Left renal pelvis (tissue), 4 donors: ENCODE data around the gene TESMIN. TPM values are rescaled to one million over a fixed set of nuclear protein-coding genes. Genes with fewer than 3 reads are reported as not detected.

Experiments used
- DNase-seq, 4 donors: peaks; one replicate each; pipeline ENCODE4 v3.0.0-alpha.2; 2013; ENCODE audit warnings: low read depth in 4 of 4, low spot score in 3 of 4
- polyA plus RNA-seq, 4 donors: library from polyadenylated mRNA; unstranded; fragments of 120-200 nt; gene quantifications; one replicate each; pipeline ENCODE4 v1.2.1, GENCODE V29; 2013; ENCODE audit not compliant: insufficient read length in 4 of 4

The TESMIN gene
- polyA plus RNA-seq, 4 donors, result 1.1 to 22.0 (median 17.1) TPM

DNA sequence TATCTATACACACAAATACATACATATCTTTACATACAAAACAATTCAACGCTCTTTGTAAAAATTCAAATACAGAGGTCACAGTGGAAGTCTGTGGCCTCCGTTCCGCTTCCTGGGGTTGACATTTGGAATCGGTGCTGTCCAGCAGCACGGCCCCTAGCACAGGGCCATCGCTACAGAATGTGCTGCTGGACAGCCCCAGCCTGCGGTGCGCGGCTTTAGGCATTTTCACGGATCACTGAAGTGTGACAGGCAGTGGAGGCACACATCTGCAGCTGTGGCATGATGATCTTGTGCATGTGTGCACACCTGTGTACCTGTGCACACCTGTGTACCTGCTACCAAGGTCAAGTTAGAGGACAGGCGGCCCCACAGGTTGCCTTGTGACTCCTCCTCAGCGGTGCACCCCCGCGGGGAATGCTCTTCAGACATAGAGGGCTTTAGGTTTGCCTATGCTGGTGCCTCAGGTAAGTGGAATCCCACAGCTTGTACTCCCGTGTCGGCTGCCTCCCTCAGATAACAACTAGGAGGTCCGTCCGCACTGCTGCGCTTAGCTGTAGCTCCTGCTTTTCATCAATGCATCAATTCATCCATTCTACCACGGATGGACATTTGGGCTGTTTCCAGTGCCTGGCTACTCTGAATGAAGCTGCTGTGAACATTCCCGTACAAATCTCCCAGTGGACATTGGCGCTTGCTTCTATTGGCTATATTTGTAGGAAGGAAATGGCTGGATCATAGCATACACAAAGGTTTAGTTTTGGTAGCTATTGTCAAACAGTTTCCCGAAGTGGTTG lies 37.1 kb downstream of the TESMIN start:
- peak in 3 of 4 donors; percentile 20 to 37 (median 23) for DNase-seq

DNA sequence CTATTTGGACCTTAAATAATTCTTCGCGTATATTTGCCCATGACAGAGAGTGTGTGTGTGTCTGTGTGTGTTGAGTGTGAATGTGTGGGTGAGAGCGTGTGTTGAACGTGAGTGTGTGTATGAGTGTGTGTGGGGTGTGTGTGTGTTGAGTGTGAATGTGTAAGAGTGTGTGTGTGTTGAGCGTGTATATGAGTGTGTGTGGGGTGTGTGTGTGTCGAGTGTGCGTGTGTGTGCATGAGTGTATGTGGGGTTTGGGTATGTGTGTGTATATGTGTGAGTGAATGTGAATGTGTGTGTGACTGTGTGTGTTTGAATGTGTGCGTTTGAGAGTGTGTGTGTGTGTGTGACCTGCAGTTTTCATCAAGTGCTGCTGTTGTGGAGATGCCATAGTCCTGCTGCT lies 40.2 kb downstream of the TESMIN start:
- DNase-seq, result no peak

DNA sequence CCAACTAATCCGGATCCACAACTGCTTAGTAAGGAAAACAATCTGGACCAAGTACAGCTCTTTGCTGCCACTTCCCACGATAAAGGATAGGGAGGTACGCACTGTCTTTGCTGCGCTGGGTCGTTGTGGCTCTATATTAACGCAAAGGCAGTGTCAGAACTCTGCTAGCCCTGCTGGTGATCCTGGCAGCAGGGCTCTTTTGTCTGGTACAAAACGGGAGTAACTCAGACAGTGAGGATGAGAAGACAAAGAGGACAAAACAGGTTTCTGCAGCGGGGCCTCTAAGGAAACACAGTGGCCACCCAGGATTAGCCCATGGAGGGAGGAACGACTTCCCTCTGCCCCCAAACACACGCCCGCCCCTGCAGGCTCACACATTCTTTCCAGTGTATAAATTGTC lies 40.9 kb downstream of the TESMIN start:
- DNase-seq, result no peak

DNA sequence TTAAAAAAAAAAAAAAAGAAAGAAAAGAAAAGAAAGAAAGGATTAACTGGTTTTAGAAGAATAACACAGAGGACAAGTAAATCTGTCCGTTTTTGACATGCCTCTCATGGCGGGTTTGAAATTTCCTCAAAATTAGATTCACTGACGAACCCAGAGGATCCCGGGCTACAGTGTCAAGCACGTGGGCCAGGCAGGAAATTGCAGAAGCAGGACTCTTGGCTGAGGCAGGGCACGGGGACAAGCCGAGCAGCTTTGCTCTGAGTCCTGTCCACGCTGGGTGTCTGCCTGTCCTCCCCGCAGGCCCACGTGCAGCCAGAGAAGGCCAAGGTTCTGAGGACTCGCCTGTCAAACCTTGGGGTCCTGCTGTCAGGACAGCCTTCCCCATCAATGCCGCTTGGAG lies 42.3 kb downstream of the TESMIN start:
- no peak for DNase-seq

DNA sequence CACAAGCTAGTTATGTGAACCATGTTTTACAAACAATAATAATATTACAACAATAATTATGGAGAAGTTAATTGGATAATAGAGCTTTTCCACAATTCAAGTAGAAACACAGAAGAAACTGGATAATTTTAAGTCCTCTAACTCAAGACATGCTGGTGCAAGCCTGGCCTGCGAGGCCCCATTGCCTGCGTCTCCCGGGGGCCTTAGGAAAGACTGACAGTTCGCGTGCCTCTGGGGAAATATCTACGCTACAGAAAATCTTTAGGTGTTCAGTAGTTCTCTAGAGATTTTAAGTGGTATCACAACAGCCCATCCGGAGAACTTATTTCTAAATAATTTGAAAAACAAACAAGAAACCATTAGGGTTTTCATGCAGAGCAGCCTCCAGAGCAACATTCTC lies 43.8 kb downstream of the TESMIN start:
- no peak for DNase-seq

DNA sequence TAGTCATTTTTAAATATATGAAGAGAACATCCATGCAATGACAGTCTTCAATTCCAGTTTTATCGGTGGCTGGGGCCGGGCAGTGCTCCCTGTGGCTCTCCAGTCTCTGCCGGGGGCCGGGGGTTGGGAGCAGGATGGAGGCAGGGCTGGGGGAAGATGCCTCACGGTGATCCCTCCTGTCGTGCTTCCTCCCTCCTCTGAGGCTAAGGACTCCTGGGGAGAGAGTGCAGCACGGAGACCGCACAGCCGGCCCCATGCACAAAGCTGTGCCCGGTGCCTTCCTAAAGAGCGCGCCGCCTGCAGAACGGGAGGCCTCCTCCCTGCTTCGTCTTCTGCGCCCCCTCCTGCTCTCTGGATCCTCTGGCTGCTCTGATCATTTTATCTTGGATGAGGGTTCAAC lies 46.4 kb downstream of the TESMIN start:
- no peak for DNase-seq

DNA sequence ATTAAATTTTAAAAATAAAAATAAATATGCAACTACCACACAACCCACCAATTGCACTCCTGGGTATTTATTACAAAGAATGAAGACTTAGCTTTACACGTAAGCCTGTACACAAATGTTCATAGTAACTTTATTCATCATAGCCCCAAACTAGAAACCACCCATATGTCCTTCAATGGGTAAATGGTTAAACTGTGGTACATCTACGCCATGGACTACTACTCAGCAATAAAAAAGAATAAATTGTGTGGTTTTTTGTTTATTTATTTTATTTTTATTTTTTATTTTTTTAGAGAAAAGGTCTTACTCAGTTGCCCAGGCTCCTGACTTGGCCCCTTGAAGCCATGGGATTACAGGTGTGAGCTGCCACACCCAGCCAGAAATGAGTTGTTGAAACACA lies 52.3 kb downstream of the TESMIN start:
- no peak for DNase-seq

DNA sequence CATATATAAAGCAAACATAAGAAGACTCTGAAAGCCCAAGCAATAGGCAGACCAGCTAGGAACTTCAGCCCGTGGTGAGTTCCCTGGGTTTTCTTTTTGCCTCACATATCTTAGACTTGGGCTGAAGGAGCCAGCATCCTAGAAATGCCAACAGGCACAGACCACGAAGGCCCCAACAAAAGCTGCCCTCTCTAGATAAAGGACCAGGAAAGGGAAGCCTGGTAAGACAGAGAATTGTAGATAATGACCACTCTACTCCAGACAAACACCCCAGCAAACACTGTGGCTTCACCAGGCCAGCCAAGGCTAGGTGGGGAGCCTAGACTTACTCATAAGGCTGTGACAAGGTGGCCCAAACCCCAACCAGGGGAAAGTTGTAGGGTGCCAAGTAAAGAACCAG lies 55.8 kb downstream of the TESMIN start:
- DNase-seq, result no peak

DNA sequence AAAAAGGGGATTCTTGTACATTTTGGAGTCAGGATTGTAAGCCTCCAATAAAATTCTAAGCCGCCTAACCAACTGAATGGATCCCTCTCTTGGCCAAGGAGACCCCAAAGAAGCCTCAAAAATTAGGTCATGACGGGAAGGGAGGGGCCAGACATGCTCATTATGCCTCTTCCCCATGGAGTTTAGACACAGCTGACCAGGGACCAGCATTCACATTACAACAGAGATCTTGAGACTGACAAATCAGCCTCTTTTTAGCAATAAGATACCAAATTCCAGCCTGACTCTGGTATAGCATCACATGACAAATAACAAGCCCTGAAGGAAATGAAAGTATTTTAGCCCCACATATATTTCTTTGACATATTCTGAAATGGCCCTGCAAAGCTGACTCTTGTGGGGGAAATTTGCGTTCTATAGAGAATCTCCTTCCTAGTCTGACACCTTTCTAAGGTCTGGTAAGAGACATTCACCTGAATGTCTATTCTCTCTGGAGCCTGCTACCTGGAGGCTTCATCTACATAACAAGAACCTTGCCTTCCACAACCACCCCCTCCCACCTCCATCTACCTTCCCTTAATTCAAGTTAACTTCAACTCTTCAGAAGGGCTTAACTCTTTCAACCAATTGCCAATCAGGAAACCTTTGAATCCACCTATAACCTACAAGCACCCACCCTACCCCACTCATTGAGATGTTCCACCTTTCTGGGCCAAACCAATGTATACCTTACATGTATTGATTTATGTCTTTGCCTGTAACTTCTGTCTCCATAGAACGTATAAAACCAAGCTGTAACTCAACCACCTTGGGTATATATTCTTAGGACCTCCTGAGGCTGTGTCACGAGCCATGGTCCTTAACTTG lies 56.7 kb downstream of the TESMIN start:
- DNase-seq, result no peak

DNA sequence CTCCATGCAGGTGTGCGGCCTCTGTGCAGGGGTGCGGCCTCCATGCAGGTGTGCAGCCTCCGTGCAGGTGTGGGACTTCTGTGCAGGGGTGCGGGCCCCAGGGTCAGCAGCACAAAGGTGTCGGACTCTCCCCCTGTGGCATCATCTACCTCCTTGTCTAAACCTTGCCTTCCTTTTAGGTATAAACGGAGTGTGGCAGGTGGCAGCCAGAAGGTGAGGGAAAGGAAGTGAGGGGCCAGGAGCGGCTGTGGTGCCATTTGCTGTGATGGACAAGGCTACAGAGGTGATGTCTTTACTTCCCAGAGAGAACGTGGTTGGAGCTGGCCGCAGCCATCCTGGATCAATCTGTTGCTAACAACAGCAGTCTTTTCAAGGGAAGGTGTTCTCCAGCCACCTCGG lies 57.8 kb downstream of the TESMIN start:
- no peak for DNase-seq

DNA sequence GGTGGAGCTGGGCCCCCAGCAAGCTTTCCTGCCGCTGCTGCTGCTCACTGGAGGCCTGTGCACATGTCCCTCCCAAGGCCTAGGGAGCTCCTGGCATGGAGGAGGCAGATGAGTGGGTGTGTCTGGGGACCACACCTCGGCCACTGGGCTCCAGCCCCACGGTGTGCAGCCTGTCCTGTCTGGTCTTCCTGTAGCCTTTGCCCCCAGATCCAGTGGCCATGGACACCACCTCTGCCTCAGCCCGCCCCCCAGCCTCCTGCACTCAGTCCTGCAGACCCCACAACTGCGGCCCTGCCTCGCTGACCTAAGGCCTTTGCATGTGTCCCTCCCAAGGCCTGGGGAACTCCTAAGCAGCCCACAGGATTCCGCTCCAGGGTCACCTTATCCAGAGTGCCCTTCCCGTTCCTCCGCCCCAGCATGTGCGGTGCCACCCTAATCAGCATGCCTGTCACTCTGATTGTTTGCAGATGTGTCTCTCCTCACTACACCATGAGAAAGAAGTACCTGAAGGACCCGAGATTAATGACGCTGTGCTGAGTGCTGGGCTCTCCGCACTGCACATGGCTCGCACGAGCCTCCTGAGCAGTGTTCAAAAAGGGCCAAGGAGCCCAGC lies 58.3 kb downstream of the TESMIN start:
- DNase-seq, result no peak

DNA sequence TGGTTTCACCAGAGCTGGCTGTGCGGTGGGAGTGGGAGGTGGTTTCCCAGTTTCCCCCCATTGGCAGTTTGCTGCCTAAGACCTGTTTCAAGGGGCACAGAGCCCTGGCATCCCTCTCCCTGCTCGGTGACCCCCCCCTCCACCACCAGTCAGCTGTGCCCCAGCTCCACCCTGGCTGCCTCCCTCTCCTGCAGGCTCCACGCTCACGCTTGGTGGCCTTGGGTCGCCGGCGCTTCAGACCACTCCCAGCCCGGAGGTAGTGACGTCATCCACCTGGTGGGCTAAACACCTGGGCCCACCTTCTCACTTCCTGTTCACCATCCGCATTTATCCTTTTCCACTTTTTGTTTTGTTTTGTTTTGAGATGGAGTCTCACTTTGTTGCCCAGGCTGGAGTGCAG lies 59.2 kb downstream of the TESMIN start:
- no peak for DNase-seq

DNA sequence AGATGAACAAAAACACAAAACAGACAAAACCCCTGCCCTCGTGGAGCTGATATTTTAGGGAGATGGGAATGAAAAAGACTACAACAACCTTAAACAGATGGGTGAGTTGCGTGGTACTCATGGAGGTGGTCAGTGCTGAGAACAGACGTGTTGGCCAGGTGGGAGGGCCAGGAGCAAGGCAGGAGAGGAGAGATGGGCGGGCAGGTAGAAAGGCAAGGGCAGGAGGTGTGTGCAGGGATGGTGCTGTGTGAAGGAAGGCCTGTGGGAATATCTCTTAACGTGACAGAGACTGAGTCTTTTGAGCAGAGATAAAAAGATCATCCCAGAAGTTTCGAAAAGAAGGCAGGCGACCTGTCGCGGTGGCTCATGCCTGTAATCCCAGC lies 59.9 kb downstream of the TESMIN start:
- no peak for DNase-seq

DNA sequence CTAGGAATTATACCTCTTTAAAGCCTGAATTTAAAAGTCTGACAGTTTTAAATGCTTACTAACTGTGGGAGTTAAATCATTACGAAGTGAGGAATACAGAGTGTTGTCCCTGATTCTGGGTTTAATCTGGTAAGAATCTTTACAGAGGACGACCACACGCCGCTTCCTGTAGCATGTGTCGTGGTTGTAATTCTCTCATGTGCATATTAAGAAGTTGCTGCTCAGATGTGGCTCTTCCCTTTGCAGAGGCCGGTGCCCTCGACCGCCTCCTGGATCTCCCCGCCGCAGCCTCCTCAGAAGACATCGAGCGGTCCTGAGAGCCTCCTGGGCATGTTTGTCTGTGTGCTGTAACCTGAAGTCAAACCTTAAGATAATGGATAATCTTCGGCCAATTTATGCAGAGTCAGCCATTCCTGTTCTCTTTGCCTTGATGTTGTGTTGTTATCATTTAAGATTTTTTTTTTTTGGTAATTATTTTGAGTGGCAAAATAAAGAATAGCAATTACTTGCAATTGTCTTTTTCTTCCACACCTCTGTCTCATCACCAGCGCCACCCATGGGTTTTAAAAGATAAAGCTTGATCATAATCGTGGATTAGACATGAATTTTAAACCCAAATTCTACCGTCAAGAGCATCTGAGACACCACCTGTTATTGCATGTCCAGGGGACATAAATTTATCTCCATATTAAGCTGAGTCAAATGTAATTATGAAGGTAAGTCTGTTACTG lies 60.5 kb downstream of the TESMIN start:
- DNase-seq, result no peak

DNA sequence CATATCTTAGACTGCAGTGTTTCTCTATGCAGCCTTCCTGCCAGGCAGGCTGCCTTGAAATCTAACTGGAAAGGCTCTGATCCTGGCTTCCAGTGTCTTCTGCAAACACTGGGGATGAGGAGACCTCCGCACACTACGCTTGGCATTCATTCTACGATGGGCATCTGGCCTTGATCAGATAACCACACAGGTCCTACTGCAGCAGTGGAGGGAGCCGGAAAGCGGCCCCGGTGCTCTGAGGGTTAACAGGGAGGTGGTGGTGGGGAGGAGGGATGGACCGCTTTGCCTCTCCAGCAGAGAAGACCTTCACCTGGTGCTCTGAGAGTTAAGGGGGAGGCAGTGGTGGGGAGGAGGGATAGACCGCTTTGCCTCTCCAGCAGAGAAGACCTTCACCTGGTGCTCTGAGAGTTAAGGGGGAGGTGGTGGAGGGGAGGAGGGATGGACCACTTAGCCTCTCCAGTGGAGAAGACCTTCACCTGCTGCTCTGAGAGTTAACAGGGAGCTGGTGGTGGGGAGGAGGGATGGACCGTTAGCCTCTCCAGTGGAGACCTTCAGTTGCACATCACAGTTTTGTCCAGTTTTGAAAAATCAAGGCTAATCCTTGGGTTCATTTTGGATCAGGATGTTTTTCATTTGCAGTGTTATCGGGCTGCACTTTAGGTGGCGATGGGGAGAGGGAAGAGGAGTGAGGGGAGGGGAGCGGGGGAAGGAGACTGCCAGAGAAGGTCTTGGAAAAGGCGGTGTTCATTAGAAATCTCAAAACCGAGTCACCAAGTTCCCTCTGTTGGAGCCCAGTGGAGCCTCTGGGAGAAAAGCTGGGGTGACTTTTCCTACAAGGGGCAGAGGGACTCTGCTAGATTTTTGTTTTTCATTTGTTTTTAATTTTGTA lies 61.3 kb downstream of the TESMIN start:
- no peak for DNase-seq

DNA sequence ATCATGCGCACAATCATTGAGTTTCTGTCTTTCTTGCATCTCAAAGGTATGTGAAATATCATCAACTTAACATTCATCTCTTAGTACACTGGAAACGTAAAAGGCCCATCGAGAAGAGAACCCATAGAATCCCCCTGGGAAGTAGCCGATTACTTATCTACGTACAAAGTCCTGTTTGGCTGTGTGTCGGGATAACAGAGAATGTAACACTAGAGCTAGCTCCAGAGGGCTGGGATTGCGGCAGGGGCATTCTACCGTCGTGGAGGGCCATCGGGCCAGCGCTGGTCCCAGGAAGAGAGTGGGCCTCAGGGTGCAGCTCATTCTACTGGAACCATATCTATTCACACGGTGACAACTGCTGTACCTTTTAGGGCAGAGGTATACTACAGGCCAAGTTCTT lies 62.4 kb downstream of the TESMIN start:
- no peak for DNase-seq

DNA sequence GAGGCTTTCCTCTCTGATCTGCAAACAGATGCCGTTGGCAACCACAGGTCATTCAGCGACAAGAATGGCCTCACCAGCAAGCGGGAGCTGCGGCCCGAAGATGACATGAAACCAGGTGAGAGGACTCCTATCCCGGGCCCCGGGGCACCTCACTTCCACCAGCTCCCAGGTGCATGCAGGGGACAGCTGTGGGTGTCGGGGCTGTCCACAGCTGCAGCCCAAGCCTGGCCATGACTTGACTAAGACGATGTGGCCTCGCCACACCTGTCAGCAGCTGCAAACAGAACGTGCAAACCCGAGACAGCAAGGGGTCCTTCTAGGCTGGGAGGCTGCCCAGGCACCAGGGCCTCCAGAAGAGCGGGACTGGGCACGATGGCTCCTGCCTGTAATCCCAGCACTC lies 63.3 kb downstream of the TESMIN start:
- DNase-seq, result no peak

DNA sequence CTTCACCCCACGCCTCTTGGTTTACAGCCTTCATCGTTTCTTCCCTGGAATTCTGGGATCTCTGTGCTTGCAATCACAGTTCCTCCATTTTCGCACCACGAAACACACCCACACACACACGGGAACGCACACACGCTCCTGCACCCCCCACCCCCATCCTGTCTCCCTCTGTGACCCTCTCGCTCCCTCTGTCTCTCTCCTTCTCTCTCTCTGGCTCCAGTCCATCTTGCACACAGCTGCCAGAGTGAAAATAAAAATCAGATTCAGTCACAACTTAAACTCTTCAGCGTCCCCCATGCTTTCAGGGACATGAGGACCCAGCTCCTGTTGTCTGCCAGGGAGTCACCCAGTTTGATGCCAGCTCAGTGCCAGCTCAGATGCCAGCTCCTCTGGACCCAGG lies 64.0 kb downstream of the TESMIN start:
- DNase-seq, result no peak

DNA sequence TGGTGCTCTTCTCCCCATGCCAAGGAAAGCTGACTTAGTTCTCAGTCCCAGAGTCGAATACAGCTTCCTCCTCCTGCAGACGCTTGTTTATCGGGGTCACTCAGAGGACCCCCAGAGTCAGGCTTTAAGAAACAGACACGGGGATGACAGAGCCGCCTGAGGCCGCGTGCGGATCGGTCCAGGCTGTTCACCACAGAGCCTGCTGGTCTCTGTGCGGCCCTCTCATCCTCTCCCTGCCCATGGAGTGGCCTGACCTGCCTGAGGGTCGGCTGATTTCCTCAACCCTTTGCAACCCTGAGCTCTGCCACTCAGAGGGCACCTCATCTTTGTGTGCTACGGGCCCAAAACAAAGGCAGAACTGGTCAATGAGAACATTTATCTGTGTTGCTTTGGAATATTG lies 64.8 kb downstream of the TESMIN start:
- no peak for DNase-seq
